SW480 (cell line): ENCODE data around the gene CDX1.

ENCODE experiments used
- DNase-seq: peaks from one replicate; pipeline ENCODE4 v3.0.0-alpha.2; 2016; ENCODE audit warnings: low spot score

CDX1 gene

DNA sequence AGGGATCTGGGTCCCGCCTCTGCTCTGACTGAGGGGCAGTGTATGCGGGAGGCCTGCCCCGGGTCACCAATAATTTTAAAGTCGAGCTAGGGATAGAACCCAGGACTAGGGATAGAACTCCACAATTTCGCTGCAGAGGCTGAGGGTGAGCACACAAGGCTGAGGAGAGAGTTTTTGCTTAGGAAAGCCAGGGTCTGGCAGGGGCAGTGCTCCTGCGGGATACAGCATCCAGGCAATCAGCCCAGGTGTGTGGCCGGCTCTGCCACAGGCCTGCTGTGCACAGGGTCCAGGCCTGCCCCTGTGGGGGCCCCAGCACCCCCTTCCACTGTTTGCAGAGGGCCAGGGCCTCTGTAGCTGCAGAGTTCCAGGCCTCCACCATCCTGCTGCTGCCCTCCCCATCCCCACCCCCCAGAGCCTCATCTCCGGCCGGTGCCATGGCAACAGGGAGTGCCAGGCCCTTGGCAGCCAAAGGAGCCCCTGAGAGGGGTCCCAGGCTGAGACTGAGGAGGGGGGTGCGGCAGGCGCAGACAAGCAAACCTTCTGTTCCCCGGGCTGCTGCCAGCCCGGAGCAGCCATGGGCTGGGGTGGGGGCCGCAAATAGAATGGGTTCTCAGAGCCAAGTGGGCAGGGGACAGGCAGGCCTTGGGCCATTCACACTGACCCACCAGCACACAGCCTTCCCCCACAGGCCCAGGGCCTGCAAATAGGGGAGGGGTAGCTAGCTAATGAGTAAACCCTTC lies 19.5 kb upstream of the CDX1 start:
- DNase-seq = no peak

DNA sequence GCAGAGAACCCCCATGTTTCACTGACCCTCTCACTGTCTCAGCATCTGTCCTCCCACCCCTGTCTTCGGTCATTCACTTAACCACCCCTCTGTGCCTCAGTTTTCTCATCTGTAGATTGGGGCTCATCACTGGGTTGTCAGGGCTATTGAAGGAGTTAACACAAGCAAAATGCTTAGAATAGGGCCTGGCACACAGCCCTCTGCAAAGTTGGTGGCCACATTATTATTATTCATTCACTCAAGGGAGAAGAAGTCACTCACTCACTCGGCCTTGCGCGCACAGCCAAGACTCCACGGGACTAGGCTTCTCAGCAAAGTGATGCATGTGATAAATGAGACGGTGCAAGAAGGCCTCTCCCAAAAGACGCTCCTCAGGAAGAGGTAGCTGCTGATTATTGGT lies 18.9 kb upstream of the CDX1 start:
- DNase-seq = no peak

DNA sequence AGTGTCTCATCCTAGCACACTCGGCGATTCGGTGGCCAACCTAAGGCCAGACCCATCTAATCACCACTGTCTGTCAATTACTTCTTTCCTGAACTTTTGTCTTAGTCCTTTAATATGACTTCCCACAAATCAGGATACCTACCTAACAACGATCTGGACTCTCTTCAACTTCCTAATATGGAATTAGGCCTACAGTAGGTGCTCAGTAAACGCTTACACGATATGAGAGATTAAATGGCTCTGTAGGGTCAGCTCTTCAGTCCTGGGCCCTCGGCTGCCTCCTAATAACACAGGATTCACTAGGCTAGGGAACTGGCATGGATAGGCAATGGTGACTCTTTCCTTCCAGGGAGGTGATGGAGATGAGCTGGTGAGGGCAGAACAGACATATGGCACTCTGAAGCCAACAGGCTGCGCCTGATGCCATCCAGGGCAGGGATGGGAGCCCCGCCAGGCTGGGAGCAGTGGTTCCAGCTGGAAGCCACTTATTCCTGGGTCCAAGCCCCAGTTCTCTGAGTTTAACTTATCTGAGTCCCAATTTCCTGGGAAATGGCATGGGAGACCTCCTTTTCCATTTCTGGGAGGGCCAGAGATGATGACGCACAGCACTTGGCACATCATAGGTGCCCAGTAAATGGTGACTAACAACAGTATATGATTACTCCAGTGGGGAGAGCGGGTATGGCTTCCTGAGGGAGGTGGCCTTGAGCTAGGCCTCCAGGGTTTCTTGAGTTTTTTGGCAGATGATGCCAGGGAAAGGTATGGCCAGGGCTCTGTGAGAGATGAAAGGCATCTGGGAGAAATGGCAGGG lies 18.3 kb upstream of the CDX1 start:
- no peak for DNase-seq

DNA sequence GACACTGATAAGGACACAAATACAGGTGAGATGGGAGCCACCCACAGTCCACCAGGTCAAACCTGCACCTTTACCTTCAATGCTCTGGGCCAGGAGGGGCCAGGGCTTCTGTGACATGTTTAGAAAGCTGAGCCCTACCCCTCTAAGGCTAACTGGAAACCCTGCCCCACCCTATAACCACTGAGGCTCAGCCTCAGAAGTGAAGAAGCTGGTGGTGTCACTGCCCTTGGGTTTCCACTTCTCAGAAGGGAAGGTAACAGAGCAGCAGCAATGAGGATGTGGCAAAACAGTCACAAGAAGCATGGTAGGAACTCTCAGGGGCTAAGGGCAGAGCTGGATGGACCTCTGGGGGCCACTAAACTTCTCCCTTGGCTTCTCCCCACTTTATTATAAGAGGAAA lies 17.0 kb upstream of the CDX1 start:
- no peak for DNase-seq

DNA sequence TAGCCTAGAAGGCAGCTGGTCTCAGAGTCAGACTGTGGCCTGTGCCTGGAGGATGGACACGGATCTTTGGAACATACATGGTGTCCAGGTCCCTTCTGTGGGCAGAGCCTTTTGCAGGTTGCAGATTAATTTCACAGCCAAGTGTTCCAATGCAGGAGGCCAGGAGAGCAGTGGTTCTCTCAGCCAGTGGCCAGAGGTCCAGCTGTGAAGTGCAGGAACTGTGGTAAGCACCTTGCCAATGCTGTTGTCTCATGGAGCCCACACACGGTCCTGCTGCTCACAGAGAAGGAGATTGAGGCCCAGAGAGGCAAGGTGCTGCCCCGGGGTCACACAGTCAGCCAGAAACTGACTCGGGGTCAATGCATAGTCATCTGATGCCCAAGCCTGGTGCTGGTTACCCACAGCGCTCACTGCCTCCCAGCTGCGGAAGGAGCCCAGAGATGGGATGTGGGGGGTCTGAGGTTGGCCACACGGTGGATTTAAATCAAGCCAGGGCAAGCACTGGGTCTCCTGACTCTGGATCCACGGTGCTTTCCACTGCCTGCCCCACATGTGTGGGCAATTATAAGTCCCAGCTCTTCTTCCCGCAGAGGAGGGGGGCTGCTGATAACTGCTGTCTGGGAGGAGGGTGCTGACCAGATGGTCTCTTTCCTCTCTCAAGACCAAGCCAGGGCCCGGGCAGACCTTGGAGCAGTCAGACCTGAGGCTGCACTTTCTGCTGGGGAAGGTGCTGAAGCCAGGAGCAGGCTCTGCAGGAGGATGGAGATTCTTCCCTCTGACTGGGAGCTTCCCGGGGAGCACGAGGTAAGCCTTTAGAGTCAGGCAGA lies 13.7 kb upstream of the CDX1 start:
- no peak for DNase-seq

DNA sequence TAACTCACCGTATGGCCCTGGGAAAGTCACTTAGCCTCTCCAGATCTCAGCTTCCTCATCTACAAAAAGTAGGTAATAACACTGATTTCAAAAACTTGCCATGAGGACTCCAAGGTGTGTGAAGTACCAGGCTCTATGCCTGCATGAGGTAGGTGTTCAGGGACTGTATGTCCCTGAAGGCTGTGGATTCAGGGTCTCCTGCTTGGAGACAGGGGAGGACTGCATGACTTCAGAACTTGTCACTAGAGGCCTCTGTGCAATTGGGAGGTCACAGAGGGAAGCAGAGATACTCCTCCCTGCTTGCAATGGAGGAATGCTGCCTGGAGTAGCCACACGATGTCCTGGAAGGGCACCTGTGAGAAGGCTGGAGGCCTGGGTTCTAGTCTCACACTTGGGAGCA lies 13.1 kb upstream of the CDX1 start:
- DNase-seq = no peak

DNA sequence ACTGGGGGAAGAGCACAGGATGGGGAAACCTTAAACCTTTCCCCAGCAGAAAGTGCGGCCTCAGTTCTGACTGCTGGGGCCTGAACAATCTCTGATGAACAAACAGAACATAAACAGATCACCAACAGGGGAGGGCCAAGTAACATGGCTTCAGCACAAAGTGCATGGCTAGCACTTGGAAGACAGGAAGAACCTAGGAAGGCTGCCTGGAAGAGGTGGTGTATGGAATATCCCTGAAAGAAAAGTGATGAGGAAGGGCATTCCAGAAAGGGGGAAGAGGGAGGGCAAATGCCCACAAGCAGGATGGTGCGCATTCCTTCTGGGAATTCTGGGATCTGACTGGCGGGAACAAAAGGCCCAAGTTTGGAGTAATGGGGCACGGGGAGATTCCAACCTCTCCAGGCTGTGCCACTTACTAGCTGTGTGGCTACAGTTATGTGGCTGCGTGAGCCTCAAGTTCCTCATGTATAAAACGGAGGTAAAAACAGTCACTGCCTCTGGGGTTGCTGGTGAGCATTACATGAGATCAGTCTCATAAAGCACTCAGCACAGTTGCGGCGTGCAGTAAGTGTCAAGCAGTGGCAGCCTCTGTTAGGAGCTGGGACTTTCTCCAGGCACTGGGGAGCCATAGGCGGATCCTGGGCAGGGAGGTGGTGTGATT lies 12.5 kb upstream of the CDX1 start:
- no peak for DNase-seq

DNA sequence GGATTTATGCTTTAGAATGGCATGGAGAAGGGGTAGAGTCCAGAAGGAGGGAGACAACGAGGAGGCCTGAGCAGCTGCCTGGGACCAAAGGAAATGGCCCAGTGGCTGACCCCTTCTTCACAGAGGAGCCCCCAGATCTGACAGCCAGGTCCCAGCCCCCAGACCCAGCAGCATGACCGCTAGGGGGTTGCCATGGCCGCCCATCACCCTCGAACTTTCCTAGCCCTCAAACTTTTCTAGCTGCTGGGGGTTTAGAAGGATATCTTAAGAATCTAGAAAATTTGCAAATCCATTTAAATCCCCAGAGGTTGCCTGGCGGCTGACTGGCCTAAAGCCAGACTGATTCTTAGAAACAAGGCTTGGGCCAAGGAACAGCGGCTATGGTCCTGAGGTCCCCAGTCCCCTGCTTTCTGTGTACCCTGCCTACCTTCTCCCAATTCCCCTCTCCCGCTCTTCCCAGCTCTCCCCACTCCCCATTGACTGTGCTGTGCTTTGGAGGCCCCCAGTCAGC lies 11.9 kb upstream of the CDX1 start:
- no peak for DNase-seq

DNA sequence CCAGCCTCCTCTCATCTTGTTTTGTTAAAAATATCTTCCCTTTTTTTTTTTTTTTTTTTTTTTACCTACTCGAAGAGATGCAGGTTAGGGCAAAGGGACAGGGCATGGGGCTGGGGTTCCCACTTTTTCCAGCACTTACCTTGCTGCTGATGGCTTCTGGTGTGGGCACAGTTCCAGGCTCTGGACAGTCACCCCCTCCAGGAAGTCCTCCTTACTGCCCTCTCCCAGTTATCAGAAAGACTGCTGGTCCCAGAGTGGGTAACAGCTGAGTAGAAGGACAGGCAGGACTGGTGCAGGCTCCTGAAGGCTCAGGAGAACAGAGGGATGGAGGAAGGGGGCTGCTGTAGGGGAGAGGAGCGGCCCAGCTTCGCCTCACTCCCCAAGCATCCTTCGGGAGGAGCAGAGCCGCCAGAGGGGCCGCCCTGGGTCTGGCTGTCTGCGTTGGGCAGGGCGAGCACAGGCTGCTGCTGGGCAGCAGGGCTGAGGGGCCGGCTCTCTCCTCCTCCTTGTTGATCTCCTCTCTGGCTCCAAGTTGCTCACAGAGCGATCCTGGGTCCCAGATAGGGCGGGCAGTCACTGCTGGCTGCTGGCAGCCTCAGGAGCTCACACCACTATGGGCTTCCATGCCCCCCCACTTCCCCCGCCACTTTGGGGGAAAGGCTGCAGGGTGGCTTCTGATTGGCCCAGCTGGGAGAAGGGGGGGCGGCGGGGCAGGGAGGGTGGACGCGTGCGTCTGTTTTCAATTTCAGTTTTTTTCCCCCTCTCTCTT lies 11.1 kb upstream of the CDX1 start, which contains the start of gene PDGFRB:
PDGFRB (minus strand) TSS at position 588 of the 769 bp plus-strand sequence. CDS start 18,798 bp downstream, outside the sequence.
- no peak for DNase-seq

DNA sequence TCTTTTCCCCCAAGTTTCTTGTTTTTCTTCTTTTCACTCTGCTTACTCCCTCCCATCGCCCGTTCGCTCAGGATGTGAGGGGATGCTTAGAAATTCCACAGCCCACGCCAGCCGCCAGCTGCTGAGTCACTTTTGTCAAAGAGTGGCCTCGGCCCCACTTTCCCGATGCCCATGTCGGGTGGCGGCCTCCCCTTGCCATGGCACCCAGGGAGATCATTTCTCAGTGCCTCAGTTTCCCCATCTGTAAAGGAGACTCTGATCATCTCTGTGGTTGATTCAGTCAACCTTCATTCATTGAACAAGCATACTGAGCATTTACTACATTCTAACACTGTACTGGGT lies 10.6 kb upstream of the CDX1 start:
- no peak for DNase-seq

DNA sequence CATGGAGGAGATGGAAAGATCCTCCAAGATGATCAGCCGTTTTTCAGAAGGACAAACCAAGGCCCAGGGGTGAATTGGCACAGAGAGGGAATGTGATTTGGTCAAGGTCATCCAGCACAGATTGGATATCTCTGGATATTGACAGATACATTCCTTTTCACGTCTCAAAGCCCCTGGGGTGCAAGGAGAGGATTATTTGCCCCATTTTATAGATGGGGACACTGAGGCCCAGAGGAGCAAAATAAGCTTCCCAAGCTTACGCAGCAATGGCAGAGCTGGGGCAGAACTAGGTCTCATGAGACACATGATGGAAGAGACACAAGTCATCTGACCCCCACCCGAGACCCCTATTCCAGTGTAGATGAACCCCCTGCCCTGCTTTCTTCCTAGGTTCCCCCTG lies 10.0 kb upstream of the CDX1 start:
- DNase-seq = no peak

DNA sequence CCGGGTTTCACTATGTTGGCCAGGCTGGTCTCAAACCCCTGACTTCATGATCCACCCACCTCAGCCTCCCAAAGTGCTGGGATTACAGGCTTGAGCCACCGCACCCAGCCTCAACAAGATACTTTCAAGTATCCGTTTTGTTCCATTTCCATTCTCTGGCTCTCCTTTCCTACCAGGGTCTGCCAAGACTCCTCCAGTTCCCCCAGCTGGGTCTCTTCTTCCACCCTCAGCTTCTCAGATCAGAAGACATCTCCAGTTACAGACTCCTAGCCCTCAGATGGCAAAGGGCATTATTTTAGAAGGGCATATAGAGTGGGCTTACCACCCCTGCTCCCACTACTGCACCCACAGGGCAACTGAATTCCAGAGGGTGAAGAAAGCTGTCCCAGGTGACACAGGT lies 9.4 kb upstream of the CDX1 start:
- no peak for DNase-seq

DNA sequence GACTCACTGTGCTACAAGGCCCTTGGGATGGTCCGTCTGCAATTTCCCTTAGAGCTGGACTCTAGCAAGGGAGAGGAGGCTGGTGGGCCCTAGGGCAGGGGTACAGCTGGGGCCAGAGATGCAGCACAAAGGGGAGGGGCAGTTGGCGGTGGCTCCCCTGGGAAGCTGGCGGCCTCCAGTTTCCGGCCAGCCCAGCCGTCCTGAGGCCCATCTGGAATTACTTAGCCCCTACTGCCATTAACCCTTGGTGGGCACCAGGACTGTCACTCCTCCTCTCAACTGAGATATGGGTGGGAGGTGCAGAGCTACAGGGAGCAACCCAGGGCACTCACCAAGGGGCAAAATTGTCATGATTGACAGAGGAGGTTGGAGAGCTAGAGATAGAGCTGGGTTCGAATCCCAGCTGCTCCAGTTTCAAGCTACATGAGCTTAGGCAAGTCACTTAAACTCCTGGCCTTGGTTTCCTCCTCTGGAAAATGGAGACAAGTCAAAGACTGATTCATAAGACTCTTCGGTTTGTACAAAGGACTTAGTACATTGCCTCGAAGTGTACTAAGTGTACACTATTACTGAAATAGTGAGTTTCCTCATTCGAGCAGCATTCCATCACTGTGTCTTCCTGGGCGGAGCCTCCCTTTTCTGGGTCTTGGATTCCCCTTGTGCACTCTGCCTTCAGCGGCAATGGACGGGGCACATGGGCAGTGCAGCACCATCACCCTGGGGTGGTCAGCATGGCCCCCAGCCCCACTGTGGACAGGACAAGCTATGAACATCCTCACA lies 8.2 kb upstream of the CDX1 start:
- DNase-seq = no peak

DNA sequence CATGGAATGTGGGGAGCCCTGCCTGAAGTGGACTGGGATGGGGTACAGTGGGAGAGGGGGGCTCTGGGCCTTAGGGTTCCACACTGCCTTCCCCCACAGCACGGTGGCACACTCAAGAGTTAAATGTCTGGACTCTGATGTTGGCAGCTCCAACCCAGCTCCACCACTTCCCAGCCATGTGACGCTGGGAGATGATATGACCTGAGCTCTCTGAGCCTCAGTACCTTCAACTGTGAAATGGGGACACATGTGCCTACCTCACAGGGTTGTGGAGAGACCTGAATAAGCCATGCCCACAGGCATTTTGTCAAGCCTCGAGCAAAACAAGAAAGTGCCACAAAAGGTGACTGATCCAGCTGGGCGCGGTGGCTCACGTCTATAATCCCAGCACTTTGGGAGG lies 7.5 kb upstream of the CDX1 start:
- DNase-seq = no peak

DNA sequence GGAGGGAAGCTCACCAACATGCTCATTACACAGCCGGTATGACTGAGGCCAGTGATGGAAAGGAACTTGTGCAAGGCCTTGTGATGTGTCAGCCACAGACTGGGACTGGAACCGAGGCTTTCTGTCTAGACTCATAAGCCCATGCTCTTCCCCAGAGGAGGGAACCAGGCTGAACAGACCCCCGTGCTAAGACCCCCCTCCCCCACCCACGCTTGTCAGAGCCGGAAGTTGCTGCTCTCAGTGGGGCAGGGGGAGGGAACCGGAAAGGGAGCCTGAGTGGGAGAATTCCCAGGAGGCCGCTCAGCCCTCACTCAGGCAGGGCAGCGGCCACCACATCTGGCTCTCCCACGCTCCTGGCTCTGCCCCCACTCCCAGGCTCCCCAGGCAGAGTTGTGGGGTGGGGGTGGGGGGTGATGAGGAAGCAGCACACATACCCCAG lies 6.8 kb upstream of the CDX1 start:
- no peak for DNase-seq

DNA sequence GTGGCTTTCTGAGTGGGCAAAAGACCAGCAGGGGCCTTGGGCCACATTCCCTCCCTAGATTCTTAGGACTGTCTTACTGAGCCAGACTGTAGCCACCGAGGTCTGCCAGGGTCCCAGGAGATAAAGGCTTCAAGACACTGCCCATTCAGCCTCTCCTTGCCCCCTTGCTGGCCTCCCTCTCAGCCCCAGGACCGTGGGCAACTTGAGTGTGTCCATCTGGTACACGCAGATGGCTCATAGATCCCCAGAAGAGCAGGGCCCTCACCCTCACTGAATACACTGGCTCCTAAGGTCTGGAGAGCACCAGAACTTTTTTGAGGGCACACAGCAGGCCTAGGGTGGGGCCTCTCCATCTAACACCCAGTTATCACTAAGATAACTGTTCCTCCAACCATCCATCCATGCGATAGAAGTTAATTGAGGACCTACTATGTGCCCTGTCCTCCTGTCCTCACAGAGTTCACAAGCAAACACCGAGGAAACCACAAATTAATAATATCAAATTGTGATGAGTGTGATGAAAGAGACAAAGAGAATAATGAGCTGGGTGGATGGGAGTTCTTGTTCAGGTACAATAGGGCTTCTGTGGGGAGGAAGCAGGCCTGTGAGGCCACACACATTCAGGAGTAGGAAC lies 6.0 kb upstream of the CDX1 start:
- DNase-seq = no peak

DNA sequence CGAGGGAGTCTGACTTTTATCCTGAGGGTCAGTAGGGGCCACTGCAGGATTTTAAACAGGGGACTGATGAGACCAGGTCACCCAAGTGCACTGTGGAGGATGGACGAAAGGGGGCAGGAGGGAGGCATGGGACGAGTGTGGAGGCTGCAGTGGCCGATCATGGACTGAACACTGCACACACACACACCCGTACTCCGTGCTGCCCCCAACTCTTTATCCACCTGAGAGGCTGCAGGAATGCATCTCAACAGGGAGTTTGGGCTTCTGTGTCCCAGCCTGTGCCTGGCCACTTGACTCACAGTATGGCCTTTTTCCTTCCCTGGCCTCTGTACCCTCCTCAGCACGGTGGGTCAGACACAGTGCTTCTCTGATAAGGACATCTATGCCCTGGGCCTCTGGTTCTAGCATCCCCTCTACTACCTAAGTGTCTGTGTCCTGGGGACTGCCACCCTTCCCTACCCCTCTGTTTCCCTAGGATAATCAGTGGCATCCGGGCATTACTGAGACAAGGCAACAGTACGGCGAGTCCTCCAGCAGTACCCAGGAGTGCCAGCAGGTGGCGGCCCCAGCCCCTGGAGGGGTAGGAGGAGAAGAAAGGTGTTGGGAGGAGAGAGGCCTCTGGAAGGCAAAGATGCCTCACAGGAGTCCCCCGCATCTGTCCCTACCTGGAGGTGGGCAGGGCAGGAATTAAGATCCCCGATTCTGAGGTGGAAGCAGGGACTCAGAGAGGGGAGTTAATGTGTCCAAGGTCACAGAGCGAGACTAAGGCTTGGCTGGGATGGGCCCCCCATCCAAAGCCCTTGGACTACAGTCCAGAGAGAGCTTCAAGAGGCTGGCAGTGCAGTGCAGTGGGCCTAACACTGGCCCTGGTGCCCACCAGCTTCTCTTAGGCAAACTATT lies 5.1 kb upstream of the CDX1 start:
- DNase-seq = peak; percentile 71

DNA sequence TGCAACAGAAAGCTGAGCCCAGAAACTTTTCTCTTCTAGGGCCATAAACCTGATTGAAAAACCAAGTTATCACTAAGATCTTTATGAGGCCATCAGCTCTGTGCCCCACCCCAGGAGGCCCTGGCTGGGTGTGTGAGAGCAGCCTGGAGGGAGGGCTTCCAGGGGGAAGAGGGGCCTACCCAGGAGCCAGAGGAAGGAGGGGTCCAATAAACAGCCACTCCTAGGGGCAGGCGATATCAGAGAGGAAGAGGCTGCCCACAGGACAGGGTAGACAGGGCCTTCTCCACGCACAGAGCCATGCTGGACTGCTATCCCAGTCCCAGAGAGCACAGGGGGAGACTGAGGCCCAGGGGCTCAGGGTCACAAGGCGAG lies 4.5 kb upstream of the CDX1 start:
- no peak for DNase-seq

DNA sequence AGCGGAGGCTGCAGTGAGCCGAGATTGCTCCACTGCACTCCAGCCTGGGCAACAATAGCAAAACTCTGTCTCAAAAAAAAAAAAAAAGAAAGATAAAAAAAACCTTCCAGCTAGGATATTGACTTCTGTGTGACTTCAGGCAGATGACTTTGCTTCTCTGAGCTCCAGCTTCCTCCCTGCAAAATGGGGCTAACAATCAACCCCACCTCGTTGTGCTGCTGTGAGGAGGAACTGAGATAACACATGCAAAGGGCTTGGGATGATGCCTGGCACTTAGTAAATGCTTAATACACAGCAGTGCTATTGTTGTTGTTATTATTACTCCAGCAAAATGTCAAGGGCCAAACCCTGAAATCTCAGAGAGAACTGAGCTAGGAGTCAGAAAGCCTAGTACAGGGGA lies 3.5 kb upstream of the CDX1 start:
- DNase-seq = no peak
